MM.1S (cell line): ENCODE data around the gene RUSC1.

Experiments used
- CTCF ChIP-seq: fragments of 300-600 bp; sonication (generic); IDR thresholded peaks from 2 replicates; pipeline ENCODE4 v1.5.1; 2016; ENCODE audit warnings: antibody characterized with exemption, low read length, mixed read lengths
- EZH2 ChIP-seq: fragments of 300-600 bp; sonication (generic); optimal IDR thresholded peaks from 2 replicates; pipeline ENCODE3; 2017; ENCODE audit warnings: low read depth, mild to moderate bottlenecking, antibody characterized with exemption, low read length, mixed read lengths
- EZH2phosphoT487 ChIP-seq: fragments of 300-600 bp; sonication (generic); IDR thresholded peaks from 2 replicates; pipeline ENCODE4 v1.6.1; 2018; ENCODE audit warnings: antibody characterized with exemption, low read length

DNA sequence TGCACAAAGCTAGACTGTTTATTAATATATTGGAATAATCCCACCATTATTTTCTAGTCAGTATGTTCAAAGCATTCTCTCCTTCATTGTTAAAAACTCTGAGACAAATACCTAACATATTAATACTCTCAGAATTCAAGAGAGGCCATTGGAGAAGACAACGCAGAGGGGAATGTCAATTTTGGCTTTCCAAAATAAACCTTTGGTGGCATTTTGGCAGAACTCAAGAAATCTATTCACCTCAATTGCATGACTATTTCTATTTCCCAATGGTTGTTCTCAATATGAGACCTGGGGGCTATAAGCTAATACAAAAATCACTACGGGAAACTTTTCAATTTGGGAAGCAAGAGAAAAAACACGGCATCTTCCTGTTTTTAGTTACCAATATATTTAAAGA, 58.5 kb downstream of the RUSC1 start:
- no peak for TF ChIP-seq EZH2phosphoT487
- TF ChIP-seq CTCF = no peak
- TF ChIP-seq EZH2 = no peak
